ENCODE results near the gene OXT.
"Not testable (repeated sequence)": the region's sequence is repeated elsewhere in the genome, so short reads cannot be mapped to it uniquely, and the experiment has no call there.

Gene OXT

DNA sequence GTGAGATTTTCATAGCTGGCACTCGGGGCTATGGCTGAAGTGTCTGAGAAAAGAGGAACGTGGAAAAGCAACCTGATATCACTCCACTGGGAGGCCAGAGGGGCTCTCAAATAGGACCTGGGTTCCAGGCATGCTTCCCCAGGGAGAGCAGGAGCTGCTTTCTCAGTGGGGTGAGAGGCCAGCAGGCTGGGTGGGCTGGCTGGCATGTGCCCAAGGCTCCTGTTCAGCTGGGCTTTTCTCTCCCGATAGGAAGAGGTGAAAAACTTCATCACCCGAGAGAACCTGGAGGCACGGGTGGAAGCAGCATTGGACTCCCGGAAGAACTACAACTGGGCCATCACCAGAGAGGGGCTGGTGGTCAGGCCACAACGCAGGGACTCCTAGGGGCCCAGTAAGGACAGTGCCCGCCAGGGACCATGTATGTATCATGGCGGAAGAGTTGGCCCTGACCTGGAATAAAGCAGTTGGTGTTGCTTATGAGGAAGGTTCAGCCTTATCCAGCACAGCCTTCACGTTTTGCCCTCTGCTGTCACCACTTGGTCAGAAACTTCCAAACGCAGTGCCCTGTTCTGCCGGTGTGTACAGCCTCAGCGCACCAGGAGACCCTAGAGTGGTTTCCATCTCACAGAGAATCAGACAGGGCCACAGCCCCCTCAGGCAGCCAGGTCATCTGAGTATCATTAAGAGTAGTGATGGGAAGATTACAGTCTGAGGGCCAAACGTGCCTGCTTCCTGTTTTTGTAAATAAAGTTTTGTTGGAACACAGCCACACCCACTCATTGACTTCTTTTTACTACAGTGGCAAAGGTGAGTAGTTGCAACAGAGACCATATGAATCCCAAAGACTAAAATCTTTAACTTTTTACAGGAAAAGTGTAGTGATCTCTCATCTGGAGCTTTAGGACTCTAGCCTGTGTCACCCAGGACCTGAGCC lies 23.7 kb upstream of the OXT start:
- DNase-seq (ENCODE audit: low read depth) = no peak

DNA sequence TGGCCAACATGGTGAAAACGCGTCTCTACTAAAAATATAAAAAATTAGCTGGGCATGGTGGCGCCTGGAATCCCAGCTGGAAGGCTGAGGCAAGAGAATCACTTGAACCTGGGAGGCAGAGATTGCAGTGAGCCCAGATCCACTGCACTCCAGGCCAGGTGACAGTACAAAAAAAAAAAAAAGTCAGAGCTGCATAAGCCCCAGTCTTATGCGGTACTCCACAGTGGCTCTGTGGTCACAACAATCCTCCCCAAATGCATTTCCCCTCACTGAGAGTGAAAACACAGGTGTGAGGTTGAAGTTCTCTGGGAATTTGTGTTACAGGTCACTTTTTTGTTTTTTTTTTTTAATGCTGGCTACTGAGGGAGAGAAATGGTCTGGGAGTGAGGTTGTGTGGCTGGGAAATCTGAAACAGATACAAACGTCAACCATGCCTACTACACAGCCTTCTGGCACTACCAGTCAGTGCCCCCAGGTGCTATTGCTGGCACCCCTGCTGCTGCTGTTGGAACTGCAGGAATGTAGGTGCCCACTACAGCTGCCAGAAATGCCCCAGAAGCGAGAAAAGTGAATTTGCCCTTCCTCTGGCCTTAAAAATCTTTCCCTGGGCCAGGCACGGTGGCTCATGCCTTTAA lies 19.9 kb upstream of the OXT start:
- no peak for DNase-seq (ENCODE audit: low read depth)

DNA sequence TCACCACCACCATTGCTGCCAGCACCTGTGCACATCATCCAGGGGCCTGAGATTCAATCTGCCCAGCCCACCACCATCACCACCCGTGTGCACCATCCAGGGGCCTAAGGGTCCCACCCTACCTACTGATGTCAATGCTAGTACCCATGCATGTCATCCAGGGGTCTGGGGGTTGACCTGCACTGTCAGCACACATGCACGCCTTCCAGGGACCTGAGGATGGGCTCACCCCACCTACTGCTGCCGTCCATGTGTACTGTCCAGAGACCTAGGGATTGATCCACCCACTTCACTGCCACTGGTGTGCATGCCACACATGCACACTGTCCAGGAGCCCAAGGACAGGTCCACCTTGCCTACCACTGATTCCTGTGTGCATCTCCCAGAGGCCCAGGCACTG lies 11.9 kb upstream of the OXT start:
- DNase-seq (ENCODE audit: low read depth) = no peak

DNA sequence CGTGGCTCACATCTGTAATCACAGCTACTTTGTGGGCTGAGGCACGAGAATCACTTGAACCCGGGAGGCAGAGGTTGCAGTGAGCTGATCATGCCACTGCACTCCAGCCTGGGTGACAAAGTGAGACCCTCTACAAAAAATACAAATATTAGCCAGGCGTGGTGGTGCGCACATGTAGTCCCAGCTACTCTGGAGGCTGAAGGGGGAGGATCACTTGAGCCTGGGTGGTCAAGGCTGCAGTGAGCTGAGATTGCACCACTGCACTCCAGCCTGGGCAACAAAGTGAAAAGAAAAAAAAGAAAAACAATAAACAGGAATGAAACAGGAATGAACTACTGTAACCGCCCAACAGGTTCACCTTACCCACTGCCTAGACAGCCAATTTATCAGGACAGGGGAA lies 7.3 kb upstream of the OXT start:
- not testable (repeated sequence) for DNase-seq (ENCODE audit: low read depth)

DNA sequence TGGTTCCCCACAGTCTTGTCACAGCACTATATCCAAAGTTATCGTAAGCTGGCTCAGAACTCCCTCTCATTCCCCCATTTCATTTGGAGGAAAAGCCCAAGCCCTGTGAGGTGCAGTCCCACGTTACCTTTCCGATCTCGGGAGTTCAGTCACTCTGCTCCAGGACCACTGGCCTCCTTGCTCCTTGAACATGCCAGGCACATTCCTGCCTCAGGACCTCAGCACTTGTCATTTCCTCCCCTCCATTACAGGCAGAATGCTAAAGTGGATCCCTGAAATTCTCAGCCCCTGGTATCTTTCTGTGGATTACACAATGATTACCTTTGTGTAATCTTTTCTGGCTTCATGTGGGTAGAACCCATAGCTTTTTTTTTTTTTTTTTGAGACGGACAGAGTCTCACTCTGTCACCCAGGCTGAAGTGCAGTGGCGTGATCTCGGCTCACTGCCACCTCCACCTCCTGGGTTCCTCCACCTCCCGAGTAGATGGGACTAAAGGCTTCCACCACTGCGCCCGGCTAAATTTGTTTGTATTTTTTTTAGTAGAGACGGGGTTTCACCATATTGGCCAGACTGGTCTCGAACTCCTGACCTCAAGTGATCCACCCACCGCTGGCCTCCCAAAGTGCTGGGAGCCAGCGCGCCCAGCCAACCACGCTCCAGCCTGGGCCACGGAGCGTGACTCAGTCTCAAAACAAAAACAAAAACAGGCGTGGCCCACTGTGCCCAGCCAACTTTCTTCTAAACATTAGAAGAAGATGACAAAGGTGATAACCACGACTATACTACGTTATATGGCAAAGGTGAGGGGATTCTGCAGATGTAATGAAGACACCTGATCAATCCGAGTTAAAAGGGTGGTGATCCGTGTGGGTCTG lies 4.0 kb upstream of the OXT start:
- no peak for DNase-seq (ENCODE audit: low read depth)

DNA sequence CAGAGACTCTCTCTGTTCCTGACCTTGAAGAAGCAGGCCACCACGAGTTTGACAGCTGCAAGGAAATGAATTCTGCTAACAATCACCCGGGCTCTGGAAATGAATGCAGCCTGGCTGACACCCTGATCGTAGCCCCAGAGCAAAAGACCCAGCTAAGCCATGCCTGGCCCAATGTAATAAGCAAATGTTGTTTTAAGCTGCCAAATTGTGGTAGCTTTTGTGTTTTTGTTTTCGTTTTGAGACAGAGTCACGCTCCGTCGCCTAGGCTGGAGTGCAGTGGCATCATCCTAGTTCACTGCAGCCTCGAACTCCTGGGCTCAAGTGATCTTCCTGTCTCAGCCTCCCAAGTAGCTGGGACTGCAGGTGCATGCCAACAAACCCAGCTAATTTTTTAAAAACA lies 3.3 kb upstream of the OXT start:
- DNase-seq (ENCODE audit: low read depth) = no peak

DNA sequence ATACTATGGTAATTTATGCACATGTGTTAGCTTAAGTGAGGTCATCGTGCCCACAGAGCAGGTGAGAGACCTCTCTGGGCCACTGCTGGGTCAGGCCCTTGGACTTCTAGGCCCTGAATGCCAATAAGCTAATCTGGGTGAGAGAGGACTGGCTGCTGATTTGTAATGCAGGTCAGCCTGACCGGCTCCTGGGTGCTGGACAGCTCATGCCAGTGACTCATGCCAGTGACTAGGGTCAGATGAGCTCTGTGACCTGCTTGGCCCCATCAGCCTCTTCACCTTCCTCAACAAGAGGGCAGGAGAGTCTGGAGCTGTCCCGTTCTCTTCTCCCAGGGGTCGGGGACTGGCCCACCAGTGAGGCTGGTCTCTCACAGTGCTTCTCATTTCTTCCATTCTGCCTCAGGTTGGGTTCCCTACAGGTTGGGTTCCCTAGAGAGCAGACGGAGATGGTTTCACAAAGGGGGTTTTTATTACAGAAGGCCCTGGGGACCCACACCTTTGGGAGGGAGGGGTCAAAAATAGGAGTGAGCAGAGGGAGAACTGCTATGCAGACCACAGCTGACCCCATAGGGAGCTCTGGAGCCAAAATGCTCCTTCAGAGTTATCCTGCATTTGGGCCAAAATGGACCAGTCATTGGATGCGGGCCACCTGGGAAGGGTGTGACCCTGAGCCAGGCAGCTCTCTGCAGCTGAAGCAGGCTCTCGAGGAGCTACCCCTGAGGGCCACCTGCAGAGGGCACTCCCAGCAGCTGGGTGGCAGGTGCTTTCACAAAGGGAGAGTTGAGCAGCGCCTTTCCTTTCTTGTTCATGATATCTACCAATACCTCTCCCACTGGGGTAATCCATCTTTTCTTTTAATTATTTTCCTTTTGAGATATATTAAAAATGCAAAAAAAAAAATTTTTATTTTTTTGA lies 2.2 kb upstream of the OXT start:
- DNase-seq (ENCODE audit: low read depth) = no peak

DNA sequence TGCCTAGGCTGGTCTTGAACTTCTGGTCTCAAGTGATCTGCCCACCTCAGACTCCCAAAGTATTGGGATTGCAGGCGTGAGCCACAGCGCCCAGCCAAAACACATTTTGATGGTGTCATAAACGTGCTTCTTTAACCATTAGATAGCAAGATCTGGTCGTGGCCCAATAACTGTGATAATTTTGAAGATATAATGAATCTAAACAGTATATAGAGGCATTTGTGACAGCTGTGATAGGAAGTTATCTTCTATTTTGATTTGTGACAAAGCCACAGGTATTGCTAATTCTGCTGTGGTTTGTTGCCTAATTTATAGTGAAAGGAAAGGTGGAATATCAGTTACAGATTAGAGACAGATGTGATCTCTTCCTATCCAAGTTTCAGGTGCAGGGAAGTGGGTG lies 695 bp upstream of the OXT start:
- DNase-seq (ENCODE audit: low read depth) = no peak

DNA sequence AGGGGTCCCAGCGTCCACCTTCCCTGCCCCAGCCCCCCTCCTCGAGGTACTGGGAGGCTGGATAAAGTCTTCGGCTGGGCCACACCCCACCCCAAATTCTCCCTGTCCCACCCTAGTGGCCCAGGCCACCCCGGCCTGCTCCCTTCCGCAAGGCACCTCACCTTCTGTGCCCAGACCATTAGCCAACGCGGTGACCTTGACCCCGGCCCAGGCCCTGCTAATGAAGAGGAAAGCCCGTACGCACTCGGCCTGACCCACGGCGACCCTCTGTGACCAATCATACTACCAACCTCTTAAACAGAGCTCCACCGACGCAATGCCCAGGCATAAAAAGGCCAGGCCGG lies 182 bp upstream of the OXT start:
- DNase-seq (ENCODE audit: low read depth) = no peak

DNA sequence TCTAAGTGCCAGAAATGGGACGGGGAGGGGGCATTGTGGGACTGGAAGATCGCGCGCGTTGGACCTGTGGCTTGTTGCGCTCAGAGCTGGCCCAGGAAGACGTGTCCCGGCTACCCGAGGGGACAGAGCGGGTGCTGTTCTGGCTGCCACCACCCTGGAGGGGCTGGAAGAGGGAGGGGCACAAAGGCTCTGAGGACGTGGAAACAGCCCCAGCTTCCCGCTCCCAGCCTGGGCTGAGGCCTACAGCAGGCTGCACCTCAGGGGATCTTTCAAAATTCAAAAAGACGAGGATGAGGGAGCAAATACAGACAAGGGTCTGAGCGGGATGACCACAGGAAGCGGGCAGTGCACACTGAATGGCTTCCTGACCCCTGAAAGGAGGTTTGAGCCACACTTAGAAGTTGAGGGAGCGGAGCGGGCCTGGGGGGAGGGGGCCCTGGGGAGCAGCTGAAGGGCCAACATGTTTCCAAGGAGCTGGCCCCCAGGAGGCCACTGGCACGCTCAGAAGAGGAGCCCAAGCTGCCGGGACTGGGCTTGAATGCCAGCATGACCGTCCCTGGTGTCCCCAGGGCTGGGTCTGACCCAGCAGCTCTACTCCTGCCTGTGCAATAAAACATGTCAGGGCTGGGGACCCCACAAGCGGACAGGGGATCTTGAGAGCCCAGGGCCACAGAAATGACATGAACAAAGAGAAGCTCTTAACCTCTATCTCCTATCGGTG lies 1.3 kb downstream of the OXT start:
- DNase-seq (ENCODE audit: low read depth) = no peak

DNA sequence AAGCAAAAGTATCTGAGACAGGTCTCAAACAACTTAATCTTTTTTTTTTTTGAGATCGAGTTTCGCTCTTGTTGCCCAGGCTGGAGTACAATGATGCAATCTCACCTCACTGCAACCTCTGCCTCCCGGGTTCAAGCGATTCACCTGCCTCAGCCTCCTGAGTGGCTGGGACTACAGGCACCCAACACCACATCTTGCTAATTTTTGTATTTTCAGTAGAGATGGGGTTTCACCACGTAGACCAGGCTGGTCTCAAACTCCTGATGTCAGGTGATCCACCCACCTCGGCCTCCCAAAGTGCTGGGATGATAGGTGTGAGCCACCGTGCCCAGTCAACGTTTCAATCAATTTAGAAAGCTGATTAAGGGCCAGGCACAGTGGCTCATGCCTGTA lies 1.8 kb downstream of the OXT start:
- DNase-seq (ENCODE audit: low read depth) = not testable (repeated sequence)

DNA sequence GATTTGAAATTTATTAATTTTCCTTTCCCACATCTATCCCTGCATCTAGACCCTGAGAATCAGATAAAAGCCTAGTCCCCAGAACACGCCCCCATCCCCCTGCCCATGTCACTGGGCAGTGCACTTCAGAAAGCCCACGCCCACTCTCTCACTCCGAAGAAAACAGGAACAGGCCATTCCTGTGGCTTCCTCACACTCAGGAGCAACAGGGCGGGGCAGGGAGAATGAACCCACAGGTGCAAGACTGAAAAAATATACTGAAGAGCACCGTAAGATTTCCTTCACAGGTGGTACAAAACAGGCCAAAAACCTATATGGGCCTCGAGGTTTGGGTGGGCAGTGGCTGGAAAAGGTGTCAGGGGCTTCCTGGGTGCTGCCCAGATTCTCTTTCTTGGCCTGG lies 3.4 kb downstream of the OXT start:
- no peak for DNase-seq (ENCODE audit: low read depth)

DNA sequence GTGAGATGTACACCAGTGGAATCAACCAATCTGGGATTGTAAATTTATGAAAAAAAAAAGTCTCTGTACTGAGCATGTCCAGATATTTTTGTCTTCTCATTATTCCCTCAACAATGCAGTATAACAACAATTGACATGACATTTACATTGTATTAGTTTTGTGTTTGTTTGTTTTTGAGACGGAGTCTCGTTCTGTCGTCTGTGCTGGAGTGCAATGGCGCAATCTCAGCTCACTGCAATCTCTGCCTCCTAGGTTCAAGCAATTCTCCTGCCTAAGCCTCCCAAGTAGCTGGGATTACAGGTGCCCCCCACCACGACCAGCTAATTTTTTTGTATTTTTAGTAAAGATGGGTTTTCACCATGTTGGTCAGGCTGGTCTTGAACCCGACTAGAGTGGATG lies 3.9 kb downstream of the OXT start:
- not testable (repeated sequence) for DNase-seq (ENCODE audit: low read depth)

DNA sequence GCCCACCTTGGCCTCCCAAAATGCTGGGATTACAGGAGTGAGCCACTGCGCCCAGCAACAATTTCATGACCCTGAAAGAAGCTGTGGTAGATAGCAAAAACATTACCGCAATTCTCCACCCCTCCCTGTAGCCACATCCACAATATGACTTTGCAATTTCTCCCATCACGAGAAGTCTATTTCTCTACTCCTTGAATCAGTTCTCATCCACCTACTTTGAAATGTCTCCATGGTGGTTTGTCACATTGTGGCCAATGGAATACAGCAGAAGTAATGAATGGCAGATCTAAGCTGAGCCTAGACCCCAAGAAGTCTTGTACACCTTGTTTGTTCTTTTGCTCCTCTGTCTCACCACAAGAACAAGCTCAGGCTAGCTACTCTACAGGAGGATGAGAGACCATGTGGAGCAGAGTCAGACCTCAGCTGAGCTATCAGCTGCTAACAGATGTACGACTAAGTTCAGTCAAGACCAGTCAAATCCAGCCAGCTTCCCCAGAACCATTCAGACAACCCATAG lies 6.3 kb downstream of the OXT start:
- DNase-seq (ENCODE audit: low read depth) = no peak

DNA sequence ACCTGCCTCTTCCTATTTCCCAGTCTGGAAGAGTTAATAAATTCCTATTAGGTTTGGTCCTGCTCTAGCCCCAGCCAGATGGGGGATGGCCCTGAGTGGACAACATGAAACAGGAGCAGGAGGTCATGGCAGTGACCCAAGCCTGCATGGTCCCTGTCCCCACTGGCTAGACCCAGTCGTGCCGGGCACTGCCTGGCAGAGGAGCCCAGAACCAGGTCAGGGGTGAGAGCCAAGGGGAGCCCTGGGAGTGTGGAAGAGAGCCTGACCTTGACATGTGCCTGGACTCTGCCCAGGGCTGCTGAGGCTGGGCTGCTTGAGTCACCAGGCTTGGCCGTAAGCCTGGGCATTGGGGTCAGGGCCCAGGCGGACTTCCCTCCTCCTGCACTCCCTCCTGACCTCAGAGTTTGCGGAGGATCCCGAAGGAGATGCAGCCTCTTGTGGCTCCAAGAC lies 9.5 kb downstream of the OXT start:
- DNase-seq (ENCODE audit: low read depth) = no peak

DNA sequence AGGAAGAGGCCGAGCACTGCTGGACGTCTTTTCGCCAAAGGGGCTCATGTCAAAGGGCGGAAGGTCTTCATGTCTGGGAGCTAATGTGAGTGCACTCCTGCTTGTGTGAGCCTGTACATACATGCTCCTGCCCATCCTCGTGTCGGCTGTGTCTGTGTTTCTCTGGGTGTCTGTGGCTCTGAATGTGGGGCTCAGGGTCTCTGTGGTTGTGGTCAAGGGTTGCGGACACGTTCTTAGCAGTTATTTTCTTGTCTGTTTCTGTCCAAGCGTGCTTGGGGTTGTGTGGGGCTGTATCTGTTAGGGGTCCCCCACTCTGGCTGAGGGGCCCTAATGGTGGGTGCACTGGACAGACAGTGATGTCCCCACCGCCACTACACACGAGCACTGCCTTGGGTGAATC lies 10.2 kb downstream of the OXT start:
- DNase-seq (ENCODE audit: low read depth) = no peak

DNA sequence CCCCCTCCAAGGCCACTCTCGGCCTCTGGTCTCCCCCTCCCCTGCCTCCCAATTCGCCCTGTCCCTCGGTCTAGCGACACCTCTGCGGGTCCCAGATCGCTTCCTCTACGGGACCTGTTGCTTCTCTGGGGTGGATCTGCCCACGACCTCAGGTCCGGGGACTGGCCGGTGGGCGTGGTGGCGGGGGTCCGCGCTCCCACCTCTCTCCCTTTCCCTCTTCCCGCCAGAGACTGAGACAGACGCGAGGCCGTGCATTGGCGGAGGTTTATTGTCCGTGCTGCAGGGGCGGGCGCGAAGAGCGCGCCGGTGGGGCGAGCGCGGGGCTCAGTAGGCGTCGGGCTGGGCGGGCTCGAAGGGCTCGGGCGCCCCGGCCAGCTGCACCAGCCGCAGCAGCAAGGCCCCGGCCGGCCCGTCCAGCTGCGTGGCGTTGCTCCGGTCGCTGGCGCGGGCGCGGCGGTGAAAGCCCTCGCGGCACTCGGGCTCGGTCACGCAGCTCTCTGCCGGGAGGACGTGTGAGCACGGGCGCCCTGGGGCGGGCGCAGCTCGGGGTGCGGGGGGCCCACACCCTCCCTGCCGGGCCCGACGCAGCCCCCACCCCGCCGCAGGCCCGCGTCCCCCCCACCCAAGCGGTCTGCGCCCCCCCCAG lies 11.0 kb downstream of the OXT start:
- DNase-seq (ENCODE audit: low read depth) = no peak

DNA sequence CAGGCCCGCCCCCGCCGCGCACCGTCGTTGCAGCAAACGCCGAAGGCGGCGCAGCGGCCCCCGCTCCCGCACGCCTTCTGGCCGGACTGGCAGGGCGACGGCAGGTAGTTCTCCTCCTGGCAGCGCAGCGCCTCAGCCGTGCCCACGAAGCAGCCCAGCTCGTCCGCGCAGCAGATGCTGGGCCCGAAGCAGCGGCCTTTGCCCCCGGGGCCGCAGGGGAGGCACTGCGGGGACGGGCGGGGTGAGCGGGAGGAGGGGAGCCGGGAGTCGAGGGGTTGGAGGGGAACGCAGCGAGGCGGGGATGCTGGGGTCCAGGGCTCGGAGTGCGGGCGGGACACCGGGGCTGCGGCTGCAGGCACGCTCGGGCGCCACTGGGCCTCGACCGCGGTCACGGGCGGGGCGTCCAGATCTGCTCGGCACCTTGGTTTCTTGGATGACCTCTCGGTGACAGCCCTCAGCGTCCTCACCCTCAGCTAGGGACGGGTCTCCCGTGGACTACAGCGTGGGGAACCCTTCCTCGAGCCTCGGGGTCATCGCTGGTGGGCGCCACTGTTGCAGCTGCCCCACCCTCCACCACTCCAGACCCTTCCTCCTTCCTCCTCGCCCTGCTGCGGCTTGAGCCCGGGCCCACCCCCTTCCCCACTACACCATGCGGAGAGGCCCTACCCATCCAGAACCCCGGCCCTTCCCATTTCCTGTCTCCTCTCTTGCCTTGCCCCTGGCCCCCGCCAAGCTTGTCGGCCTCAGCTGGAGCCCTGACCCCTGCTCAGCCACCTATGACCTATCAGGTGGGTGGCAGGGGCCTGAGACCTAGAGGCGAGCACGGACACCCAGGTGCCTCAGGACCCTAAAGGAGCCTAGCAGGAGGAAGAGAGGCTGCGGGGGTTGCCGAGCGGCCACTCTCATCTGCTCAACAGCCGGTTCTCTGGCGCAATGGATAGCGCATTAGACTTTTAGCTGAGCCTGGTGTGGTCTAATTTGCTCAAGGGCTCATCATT lies 11.8 kb downstream of the OXT start:
- DNase-seq (ENCODE audit: low read depth) = no peak

Data from stimulated activated CD8-positive, alpha-beta memory T cell treated with anti-CD3 and anti-CD28 coated beads, Interleukin-15, amount 100 ng/mL, for 1 hour (primary cell).